Fibroblast of lung (primary cell): ENCODE results near the gene SYMPK. TPM values are rescaled to one million over a fixed set of nuclear protein-coding genes. Genes with fewer than 3 reads are reported as not detected.

ENCODE experiments used
- DNase-seq, 2 donors: peaks; one replicate each; pipeline versions ENCODE4 v3.0.0 to v3.0.0-alpha.2; 2010; ENCODE audit warnings: low read depth in 2 of 2
- H2AFZ ChIP-seq: 2 replicates; pipeline ENCODE4 v1.5.1; 2012; ENCODE audit warnings: low read length, control low read depth, inconsistent platforms
- H3K27ac ChIP-seq: 2 replicates; pipeline ENCODE4 v1.5.1; 2011; ENCODE audit warnings: low read length, control low read depth; ENCODE audit not compliant: insufficient read depth
- H3K27me3 ChIP-seq: 2 replicates; pipeline ENCODE4 v1.5.1; 2011; ENCODE audit warnings: mild to moderate bottlenecking, low read length; ENCODE audit not compliant: control insufficient read depth, insufficient read depth
- H3K36me3 ChIP-seq: 2 replicates; pipeline ENCODE4 v1.5.1; 2011; ENCODE audit warnings: low read length; ENCODE audit not compliant: control insufficient read depth, insufficient read depth
- H3K4me1 ChIP-seq: 2 replicates; pipeline ENCODE4 v1.5.1; 2011; ENCODE audit warnings: low read length; ENCODE audit not compliant: control insufficient read depth, insufficient read depth; ENCODE audit errors: extremely low read depth
- H3K4me2 ChIP-seq: 2 replicates; pipeline ENCODE4 v1.5.1; 2011; ENCODE audit warnings: low read length, control low read depth; ENCODE audit not compliant: insufficient read depth; ENCODE audit errors: extremely low read depth
- H3K4me3 ChIP-seq, 4 experiments: fragments of 200-600 bp in 1 of 4; sonication (generic) in 1 of 4; replicated peaks in 1 of 4; 2 replicates each; pipeline ENCODE4 v1.5.1; 2011 to 2016; ENCODE audit warnings: low read length in 4 of 4, low read depth in 3 of 4, mild to moderate bottlenecking in 3 of 4, control low read depth in 2 of 4, inconsistent platforms in 1 of 4, mixed read lengths in 1 of 4; ENCODE audit not compliant: insufficient read depth in 1 of 4; ENCODE audit errors: control extremely low read depth in 1 of 4
- H3K79me2 ChIP-seq: 2 replicates; pipeline ENCODE4 v1.5.1; 2012; ENCODE audit warnings: mild to moderate bottlenecking, low read length, inconsistent platforms; ENCODE audit not compliant: control insufficient read depth, insufficient read depth
- H3K9ac ChIP-seq: 2 replicates; pipeline ENCODE4 v1.5.1; 2011; ENCODE audit warnings: mild to moderate bottlenecking, low read length, control low read depth; ENCODE audit not compliant: insufficient read depth
- H3K9me3 ChIP-seq: 2 replicates; pipeline ENCODE4 v1.5.1; 2012; ENCODE audit warnings: low read depth, low read length; ENCODE audit not compliant: control insufficient read depth, insufficient read depth
- H4K20me1 ChIP-seq: 2 replicates; pipeline ENCODE4 v1.5.1; 2011; ENCODE audit warnings: low read length; ENCODE audit not compliant: control insufficient read depth, insufficient read depth; ENCODE audit errors: extremely low read depth
- CTCF ChIP-seq, 2 donors: IDR thresholded peaks in 1 of 2; conservative IDR thresholded peaks in 1 of 2; 1 replicate in 1 of 2; 2 replicates in 1 of 2; pipeline ENCODE4 v1.5.1; 2011 to 2012; ENCODE audit warnings: low read length in 2 of 2, control low read depth in 1 of 2, inconsistent platforms in 1 of 2, low read depth in 1 of 2, mild to moderate bottlenecking in 1 of 2
- EZH2 ChIP-seq: IDR thresholded peaks from 2 replicates; pipeline ENCODE4 v1.5.1; 2012; ENCODE audit warnings: low read length, control low read depth, mild to moderate bottlenecking; ENCODE audit errors: missing control alignments
- polyA plus RNA-seq, 2 donors: library from polyadenylated mRNA; depleted of rRNA in 1 of 2; stranded (reverse) in 1 of 2; unstranded in 1 of 2; fragments of >200 nt; gene quantifications; 2 replicates each; pipeline ENCODE4 v1.2.1, GENCODE V29; 2011 to 2012; ENCODE audit warnings: missing spikeins in 1 of 2
- total RNA-seq: library from RNA; depleted of rRNA; stranded (reverse); fragments of >200 nt; gene quantifications from 2 replicates; pipeline ENCODE4 v1.2.1, GENCODE V29; 2014

The SYMPK gene
- total and polyA plus RNA-seq, 2 donors (not counting 1 experiment from before 2014, with no cell fraction given) = 32.2 to 48.2 TPM

DNA sequence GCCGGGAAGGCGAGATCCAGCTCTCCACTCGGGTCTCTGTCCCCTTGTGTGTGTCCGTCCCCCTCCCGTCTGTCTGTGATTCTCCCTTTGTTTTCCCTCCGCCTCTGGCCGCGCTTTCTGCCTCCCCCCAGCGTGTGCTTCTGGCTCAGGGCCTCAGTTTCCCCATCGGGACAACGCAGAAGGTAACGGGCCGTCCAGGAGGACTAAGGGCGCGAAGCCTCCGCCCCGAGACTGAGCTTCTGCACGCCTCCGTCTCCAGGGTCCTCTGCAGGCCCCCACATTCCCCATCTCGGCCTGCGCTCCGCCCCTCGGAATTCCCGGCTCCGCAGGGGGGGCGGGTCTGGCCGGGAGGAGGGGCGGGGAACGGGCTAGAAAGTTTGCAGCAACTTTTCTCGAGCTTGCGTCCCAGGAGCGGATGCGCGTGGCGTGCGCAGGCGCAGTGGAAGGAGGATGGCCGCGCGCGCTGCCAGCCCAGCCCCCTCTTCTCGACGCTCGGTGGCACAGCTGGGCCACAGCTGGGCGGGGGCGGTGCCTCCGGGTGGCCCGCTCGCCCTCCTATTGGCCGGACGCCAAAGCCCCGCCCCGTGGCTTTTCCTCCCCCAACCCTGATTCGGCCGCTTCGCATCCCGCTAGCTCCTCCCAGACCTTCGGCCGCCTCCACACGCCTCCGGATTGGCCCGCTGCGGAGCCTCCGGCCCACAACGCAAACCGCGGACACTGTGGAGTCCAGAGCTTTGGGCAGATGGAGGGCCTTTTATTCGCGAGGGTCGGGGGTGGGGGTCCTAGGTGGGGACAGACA lies 93.8 kb downstream of the SYMPK start, which contains the start of gene SIX5:
TSS of gene SIX5 (minus strand) at position 269 of the 799 bp plus-strand sequence. CDS start 408 bp downstream, outside the sequence.
- no peak for TF ChIP-seq EZH2
- TF ChIP-seq CTCF (conservative IDR thresholded peaks at IDR 0.05 in 1 of 2, IDR thresholded peaks at IDR 0.05 in 1 of 2; ENCODE audit: low read depth in 1 of 2, low read length in 2 of 2) = no peak
- Histone ChIP-seq H3K36me3 (peaks cover 16% of the 10 kb centered on the region), H3K9me3 (no peaks in the 10 kb centered on the region), H3K27ac (peak within 1 kb of the TSS; percentile 92), H4K20me1 (no peaks in the 10 kb centered on the region), H3K4me1 (peaks cover 24% of the 10 kb centered on the region), H3K9ac (peak within 1 kb of the TSS; percentile 79), H3K4me2 (peak within 1 kb of the TSS; percentile 97), H3K79me2 (peaks cover 4% of the 10 kb centered on the region), H3K4me3 (peak within 1 kb of the TSS; percentile 75 to 88 (median 81)), H3K27me3 (no peaks in the 10 kb centered on the region), H2AFZ (peak within 1 kb of the TSS; percentile 30)
- DNase-seq = peak; percentile 96 to 98

DNA sequence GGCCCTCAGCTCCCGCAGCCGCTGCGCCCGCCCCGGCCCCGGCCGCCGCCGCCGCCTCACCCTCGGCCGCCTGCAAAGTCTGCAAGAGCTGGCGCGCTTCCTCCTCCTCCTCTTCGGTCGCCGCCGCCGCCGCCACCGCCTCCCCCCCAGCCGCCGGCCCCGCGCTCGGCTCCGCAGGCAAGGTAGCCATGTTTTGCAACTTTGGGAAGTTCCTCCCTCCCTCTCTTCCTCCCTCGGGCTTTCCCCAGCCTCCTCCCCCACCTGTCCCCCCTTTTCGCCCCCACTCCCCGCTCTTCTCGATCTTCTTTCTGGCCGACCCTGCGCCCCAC lies 94.3 kb downstream of the SYMPK start:
- TF ChIP-seq EZH2 (no peak), CTCF (conservative IDR thresholded peaks at IDR 0.05 in 1 of 2, IDR thresholded peaks at IDR 0.05 in 1 of 2; ENCODE audit: low read depth in 1 of 2, low read length in 2 of 2) (no peak)
- Histone ChIP-seq H2AFZ (no peak overlapping the region), H3K79me2 (peaks cover 4% of the 10 kb centered on the region), H3K4me1 (peaks cover 24% of the 10 kb centered on the region), H3K27ac (peak overlapping the region; percentile 92), H3K36me3 (peaks cover 16% of the 10 kb centered on the region), H4K20me1 (no peaks in the 10 kb centered on the region), H3K4me2 (peak overlapping the region; percentile 97), H3K9me3 (no peaks in the 10 kb centered on the region), H3K9ac (peak overlapping the region; percentile 79), H3K27me3 (no peaks in the 10 kb centered on the region), H3K4me3 (peak overlapping the region; percentile 75 to 88 (median 81))
- peak; percentile 39 to 55 for DNase-seq

DNA sequence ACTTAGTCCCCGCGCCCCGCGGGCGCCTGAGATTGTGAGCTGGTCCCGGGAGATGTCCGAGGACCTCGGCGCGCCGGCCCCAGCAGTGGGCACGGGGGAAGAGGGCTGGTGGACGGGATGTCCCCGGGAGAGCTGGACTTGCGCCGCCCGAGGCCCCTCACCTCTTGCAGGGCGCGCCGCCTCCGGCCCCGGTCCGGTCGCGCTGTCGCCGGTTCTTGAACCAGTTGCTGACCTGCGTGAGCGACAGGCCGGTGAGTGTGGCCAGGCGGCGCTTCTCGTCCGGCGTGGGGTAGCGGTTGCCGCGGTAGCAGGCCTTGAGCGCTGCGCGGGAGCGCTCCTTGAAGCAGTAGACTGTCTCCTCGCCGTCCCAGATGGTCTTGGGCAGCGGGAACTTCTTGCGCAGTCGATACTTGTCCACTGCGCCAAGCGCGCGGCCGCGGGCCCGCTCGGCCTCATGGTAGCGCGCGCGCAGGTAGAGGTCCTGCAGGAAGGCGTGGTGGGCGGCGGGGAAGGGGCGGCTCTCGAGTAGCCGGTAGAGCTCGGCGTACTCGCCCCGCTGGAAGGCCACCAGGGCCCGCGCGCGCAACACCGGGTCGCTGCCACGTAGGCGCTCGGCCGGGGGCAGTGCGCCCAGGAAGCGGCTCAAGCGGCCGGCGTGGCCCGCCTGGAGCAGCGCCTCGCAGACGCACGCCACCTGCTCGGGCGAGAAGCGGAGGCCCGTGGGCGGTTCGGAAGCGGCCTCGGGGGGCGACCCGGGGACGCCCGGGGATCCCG lies 94.9 kb downstream of the SYMPK start:
- DNase-seq = peak; percentile 69 to 78
- Histone ChIP-seq H3K4me2 (peak overlapping the region; percentile 96), H3K4me1 (peaks cover 24% of the 10 kb centered on the region), H2AFZ (no peak overlapping the region), H3K79me2 (peaks cover 4% of the 10 kb centered on the region), H4K20me1 (no peaks in the 10 kb centered on the region), H3K9ac (peak overlapping the region; percentile 79), H3K4me3 (peak overlapping the region; percentile 69 to 81 (median 78)), H3K9me3 (no peaks in the 10 kb centered on the region), H3K36me3 (peaks cover 16% of the 10 kb centered on the region), H3K27me3 (no peaks in the 10 kb centered on the region), H3K27ac (peak overlapping the region; percentile 75)
- no peak for TF ChIP-seq CTCF (conservative IDR thresholded peaks at IDR 0.05 in 1 of 2, IDR thresholded peaks at IDR 0.05 in 1 of 2; ENCODE audit: low read depth in 1 of 2, low read length in 2 of 2)
- TF ChIP-seq EZH2 = no peak
